PC-3 (cell line): Measurements from ENCODE around the gene LHX2.

Experiments
- EZH2 ChIP-seq: fragments of 300-600 bp; sonication (generic); IDR thresholded peaks from one replicate; pipeline ENCODE4 v1.6.1; 2017; ENCODE audit warnings: antibody characterized with exemption, mild to moderate bottlenecking, low read length; ENCODE audit not compliant: unreplicated experiment
- TF ChIP-seq, protein P1 (sequence below): fragments of 300-600 bp; sonication (generic); conservative IDR thresholded peaks from 2 replicates; pipeline ENCODE4 v1.5.1; 2017; ENCODE audit warnings: antibody characterized with exemption, low read depth, mild to moderate bottlenecking, low read length

DNA sequence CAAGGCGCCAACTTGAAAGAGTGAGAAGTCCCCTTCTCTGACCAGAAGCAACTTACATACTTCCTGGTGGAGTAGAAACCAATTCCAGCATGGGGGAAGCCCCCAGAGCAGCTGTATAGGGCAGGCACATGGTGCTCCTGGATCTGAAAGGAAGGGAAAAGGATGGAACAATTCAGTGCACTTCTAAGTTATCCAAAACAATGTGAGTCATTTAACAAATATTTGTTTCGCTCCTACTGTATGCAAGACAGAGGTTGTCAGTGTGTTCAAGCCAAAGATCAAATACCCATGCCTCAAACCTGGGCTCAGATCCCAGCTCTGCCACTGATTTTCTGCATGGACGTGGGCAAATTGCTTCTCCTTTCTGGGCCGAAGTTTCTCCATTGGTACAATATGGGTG, 67.1 kb downstream of the LHX2 start:
- TF ChIP-seq, protein P1, sequence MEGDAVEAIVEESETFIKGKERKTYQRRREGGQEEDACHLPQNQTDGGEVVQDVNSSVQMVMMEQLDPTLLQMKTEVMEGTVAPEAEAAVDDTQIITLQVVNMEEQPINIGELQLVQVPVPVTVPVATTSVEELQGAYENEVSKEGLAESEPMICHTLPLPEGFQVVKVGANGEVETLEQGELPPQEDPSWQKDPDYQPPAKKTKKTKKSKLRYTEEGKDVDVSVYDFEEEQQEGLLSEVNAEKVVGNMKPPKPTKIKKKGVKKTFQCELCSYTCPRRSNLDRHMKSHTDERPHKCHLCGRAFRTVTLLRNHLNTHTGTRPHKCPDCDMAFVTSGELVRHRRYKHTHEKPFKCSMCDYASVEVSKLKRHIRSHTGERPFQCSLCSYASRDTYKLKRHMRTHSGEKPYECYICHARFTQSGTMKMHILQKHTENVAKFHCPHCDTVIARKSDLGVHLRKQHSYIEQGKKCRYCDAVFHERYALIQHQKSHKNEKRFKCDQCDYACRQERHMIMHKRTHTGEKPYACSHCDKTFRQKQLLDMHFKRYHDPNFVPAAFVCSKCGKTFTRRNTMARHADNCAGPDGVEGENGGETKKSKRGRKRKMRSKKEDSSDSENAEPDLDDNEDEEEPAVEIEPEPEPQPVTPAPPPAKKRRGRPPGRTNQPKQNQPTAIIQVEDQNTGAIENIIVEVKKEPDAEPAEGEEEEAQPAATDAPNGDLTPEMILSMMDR: no peak
- TF ChIP-seq EZH2: no peak
